NCI-H2196 (cell line): Measurements from ENCODE around the gene CIP2A.

Source experiments
- DNase-seq: peaks from one replicate; lab custom pipeline; 2025; ENCODE audit not compliant: unreplicated experiment; lab: John Stamatoyannopoulos, UW

The CIP2A gene

GRCh38 chr3:108564564-108564963 lies 24.7 kb downstream of the CIP2A start:
- no peak for DNase-seq

- DNase-seq = no peak
Measured at GRCh38 chr3:108562565-108562964, 26.7 kb downstream of the CIP2A start.

- no peak for DNase-seq
Measured at GRCh38 chr3:108555966-108556581, 33.2 kb downstream of the CIP2A start.

- no peak for DNase-seq
Measured at GRCh38 chr3:108554913-108555571, 34.2 kb downstream of the CIP2A start.

GRCh38 chr3:108554229-108554628 lies 35.0 kb downstream of the CIP2A start:
- no peak for DNase-seq

GRCh38 chr3:108552267-108553159 lies 36.7 kb downstream of the CIP2A start:
- DNase-seq = peak; percentile 69

- DNase-seq = no peak
Measured at GRCh38 chr3:108548886-108549285, 40.4 kb downstream of the CIP2A start.

GRCh38 chr3:108548304-108548703 lies 40.9 kb downstream of the CIP2A start:
- DNase-seq = no peak

- DNase-seq = no peak
Measured at GRCh38 chr3:108546692-108547091, 42.5 kb downstream of the CIP2A start.

- peak; percentile 23 for DNase-seq
Measured at GRCh38 chr3:108546247-108546646, 43.0 kb downstream of the CIP2A start.

GRCh38 chr3:108538083-108538482 lies 51.2 kb downstream of the CIP2A start:
- DNase-seq = no peak

- DNase-seq = no peak
Measured at GRCh38 chr3:108528459-108529252, 60.6 kb downstream of the CIP2A start.

GRCh38 chr3:108527817-108528216 lies 61.4 kb downstream of the CIP2A start:
- no peak for DNase-seq

GRCh38 chr3:108527109-108527508 lies 62.1 kb downstream of the CIP2A start:
- DNase-seq = no peak

GRCh38 chr3:108525971-108526370 lies 63.3 kb downstream of the CIP2A start:
- DNase-seq = no peak

GRCh38 chr3:108525256-108525655 lies 64.0 kb downstream of the CIP2A start:
- no peak for DNase-seq

GRCh38 chr3:108524537-108524936 lies 64.7 kb downstream of the CIP2A start:
- no peak for DNase-seq

- peak; percentile 17 for DNase-seq
Measured at GRCh38 chr3:108518895-108519294, 70.3 kb downstream of the CIP2A start.

GRCh38 chr3:108516881-108517280 lies 72.4 kb downstream of the CIP2A start:
- DNase-seq = no peak

GRCh38 chr3:108513961-108514360 lies 75.3 kb downstream of the CIP2A start:
- no peak for DNase-seq

GRCh38 chr3:108512671-108513070 lies 76.6 kb downstream of the CIP2A start:
- DNase-seq = no peak
